IPS-11a (cell line): ENCODE measurements around the gene TC2N.
"Not testable (repeated sequence)": the region's sequence is repeated elsewhere in the genome, so short reads cannot be mapped to it uniquely, and the experiment has no call there.

Source experiments
- H3K4me3 ChIP-seq: one replicate; pipeline ENCODE4 v1.5.1; 2013; ENCODE audit warnings: low read depth, low read length, control low read depth

Gene TC2N

DNA sequence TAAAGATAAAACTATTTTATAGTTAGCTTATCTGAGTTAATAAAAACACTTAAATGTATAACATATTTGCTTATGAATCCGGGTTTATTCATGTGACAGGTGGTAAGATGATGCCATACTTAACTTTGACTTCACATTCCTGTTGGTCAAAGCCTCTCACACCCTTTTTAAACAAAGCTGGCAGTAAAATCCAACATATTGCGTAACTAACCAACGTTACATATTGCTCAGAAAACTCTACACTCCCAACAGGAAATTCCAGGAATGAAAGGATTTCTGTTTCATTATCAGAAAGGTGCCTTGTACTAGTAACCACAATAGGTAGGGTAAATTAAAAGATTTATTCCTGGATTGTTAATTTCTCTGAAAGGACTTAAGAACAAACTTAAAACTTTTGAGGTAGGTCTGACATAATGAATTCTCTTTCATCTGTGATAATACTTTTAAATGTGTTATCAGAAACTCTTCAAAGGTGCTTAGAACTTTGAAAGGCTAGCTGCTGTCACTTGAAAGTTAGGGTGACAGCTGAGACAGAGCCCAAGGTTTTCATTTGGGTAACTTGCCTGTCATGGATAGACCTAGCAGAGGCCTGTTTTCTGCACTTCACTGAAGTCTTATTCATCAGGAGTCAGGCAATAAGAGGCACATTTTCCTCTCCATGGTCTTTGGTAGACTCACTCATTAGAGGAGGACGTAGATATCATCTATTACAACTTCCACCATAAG, 111.6 kb downstream of the TC2N start:
- H3K4me3 ChIP-seq = no peak overlapping the region

DNA sequence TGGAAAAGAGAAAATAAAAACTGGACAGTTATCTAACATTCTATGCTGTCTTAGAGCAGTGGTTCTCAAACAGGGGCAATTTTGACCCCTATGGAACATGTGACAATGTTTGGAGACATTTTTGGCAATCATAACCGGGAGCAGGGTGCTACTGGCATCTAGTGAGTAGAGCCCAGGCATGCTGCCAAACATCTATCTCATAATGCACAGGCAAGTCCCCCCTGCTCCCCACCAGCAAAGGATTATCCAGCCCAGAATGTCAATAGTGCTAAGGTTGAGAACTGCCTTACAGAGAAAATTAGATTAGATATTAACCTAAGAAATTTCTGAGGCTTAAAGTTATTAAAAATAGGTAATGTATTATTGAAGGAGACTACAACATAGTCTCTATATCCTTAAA, 112.5 kb downstream of the TC2N start:
- no peak overlapping the region for H3K4me3 ChIP-seq

DNA sequence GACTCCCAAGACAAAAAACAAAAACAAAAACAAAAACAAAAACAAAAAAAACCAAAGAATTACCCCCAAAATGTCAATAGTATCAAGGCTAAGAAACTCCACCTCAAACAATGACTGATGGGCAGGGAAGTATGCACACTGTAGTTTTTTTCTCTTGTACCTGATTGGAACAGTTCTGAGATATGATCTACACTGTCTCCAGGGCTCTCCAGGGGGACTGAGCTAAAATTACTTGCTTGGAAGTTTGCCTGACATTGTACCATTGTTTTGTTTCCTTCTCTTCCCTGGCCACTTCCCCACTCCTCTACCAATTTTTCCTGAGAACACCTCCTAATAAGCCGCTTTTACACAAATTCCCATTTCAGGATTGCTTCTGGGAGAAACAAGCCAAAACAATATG, 113.2 kb downstream of the TC2N start:
- no peak overlapping the region for H3K4me3 ChIP-seq

GRCh38 chr14:91753501-91754128, 113.7 kb downstream of the TC2N start:
- no peak overlapping the region for H3K4me3 ChIP-seq

DNA sequence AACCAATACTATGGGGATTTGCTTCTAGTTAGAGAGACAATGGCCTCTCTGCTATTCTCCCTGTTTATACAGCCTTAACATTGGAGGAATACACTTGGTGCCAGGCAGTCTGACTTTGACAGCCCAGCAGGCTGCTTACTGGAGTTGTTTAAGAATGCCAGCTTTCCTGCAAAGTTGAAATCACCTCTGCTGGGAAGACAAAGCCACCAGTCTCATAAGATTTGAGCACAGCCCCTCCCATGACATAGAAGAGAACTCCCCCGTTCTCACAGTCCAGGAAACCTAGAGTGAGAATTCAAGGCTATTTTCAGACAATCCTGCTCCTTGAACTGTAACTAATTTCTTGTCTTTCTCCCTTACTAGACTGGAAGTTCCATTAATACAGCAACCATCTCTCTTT, 114.4 kb downstream of the TC2N start:
- H3K4me3 ChIP-seq = no peak overlapping the region

DNA sequence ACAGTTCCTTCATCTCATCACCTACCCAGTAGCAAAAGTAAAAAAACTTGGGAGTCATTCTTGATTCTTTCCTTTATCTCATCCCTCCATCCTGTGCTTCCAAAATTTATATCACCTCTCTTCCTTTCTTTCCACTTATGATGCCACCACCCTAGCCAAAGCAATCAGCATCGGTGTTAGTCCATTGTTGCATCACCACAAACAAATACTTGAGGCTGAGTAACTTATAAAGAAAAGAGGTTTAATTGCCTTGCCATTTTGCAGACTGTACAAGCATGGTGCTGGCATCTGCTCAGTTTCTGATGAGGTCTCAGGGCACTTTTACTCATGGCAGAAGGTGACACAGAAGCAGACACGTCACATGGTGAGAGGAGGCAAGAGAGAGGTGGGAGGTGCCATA, 115.6 kb downstream of the TC2N start:
- H3K4me3 ChIP-seq = no peak overlapping the region

DNA sequence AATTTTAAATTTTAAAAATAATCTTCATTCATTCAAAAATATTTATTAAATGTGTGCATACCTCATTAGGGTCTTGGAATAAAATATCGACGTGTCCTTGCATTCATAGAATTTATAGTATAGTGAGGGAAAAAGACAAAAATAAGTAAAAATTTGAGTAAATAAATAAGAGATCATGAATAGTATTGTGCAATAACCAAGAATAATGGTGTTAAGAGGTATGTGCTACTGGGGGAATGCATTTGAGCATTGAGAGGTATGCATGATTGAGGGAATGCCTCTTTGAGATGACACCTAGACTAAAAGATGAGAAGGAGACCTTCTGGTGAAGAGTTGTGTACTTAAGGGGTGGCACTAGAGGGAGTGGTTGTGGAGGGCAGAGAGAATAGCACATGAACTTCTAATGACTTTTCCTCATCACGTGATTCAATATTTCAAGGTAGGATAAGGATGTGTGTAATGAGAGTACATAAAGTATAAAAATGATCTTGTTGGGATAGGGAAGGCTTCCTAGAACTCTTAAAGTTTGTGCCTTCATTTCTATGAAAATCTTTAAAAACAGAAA, 116.6 kb downstream of the TC2N start:
- no peak overlapping the region for H3K4me3 ChIP-seq

- no peak overlapping the region for H3K4me3 ChIP-seq
Measured at GRCh38 chr14:91749868-91750267, 117.5 kb downstream of the TC2N start.

DNA sequence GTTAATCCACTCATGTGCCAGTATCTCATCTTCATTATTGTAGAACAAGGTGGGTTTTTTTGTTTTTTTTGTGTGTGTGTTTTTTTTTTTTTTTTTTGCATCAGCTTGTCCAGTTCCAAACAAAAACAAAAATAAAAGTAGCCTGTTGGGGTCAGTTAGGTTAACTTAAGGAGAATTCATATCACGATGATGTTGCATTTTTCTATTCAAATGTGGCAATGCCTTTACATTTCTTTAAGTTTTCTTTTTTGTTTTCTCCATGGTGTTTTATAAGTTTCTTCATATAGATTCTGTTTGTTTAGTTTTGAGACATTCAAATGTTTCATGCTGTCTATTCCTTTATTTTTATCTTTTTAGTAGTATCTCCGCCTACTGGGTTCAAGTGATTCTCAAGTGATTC, 119.3 kb downstream of the TC2N start:
- no peak overlapping the region for H3K4me3 ChIP-seq

DNA sequence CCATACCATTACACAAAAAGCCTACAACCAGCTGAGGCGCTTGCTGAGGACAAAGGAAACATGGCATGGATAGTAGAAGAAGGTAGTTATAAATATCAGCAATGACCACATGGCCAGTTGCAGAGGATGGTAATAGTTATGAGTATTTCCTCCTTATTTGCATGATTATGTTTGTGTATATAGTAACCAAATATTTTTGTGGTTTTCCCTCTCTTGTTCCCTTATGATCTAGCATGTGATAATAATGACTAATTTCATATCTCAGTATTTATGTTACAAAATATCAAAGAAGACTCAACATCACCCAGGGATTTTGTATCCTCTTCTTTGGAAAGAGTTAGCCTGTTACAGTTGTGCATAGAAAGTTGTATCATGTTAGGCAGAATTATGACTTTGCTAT, 122.0 kb downstream of the TC2N start:
- no peak overlapping the region for H3K4me3 ChIP-seq

DNA sequence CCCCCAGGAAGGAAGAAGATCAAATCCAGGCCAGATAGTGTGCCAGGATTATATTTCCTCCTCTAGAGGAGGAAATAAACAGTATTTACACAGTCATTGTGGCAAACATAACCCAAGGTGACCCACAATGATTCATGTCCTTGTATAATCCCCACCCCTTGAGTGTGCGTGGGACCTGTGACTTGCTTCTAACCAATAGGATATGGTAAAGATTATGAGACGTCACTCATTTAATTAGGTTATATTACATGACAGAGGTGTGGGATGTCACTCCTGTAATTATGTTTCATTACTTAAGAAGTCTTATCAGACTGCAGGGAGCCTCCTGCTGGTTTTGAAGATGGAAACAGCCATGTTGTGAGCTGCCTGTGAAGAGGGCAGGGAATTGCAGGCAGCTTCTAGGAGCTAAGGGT, 123.3 kb downstream of the TC2N start:
- H3K4me3 ChIP-seq = no peak overlapping the region

DNA sequence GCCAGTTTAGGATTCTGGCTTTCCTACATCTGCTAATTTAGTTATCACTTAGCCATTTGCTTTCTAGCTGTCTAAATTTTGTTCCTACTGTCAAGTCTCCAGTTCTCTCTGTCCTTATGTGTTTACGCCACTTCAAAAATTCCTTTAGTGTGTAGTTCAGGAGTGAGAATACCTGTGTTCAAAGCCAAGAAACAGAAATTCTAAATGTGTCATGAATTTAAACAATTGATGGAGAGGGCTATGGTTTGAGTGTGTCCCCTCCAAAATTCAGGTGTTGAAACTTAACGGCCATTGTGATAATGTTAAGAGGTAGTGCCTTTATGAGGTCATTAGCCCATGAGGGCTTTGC, 124.1 kb downstream of the TC2N start:
- no peak overlapping the region for H3K4me3 ChIP-seq

GRCh38 chr14:91742621-91743304, 124.6 kb downstream of the TC2N start:
- no peak overlapping the region for H3K4me3 ChIP-seq

- not testable (repeated sequence) for H3K4me3 ChIP-seq
Measured at GRCh38 chr14:91739867-91740266, 127.5 kb downstream of the TC2N start.

- H3K4me3 ChIP-seq = no peak overlapping the region
Measured at GRCh38 chr14:91737619-91738018, 129.7 kb downstream of the TC2N start.

DNA sequence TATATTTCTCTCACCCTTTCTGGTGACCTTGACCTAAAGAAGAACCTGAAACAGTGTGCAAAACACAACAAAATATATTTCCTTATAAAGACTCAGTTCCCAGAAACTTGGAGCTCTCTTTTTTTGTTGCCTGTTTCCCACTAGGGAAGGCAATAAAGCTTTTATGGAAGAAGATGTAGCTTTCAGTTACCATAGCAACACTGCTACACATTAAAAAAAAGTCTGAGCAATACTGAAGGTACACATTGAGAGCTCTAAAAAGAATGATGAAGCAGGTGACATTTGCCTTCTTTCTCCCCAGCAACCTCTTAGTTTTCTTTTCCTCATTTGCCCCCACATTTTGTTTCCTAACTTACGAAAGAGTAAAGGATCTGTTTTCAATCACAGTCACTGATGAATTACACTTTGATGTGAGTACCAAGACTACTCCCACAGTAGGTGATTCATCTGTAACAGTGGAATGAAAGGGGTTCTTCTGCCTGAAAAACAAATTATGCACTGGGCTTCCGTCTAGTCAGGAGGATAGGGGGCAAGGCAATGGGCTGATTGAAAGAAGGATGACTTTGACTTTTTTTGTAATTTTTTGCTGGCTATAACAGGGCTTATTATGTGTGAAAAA, 134.4 kb downstream of the TC2N start:
- H3K4me3 ChIP-seq = no peak overlapping the region

GRCh38 chr14:91732439-91732838, 134.9 kb downstream of the TC2N start:
- no peak overlapping the region for H3K4me3 ChIP-seq

DNA sequence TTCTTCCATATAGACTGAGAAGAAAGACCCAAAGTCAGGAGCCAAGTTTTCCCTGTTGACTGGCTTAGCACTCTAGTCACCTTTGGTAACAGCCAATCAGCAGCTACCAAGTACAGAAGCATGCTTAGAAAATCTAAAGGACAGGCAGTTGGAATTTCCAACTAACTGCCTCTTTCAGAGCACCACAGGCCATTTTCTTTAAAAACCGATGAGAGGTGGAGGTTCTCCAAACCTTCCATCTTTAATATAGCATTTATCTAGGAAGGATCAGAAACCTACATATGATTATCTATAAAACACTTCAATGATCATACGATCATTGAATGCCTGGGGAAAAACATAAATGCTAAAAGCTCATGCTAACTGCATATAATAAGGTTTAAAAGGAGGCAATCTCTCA, 135.3 kb downstream of the TC2N start, which contains the start of gene CATSPERB:
TSS of gene CATSPERB (minus strand) at position 101 of the 400 bp plus-strand sequence. CDS start 2,607 bp downstream, outside the sequence.
- no peak within 1 kb of the TSS for H3K4me3 ChIP-seq

DNA sequence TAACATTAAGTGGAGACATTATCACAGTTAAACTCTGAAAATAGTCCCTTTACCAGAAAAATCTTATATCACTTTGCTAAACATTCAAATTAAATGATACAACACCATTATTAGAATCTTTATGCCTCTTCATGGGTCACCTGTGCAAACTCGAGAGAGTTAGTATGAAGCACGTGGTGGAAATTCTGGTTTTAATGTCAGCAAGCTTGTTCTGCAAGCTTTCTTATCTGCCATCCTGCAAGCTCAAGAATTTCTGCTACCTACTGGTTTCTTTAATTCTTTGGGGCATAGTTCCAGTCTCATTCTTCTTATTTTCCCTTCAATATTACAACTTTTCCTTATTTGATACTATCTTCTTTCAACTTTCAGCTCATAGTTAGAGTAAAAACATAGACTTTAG, 136.3 kb downstream of the TC2N start:
- no peak overlapping the region for H3K4me3 ChIP-seq

DNA sequence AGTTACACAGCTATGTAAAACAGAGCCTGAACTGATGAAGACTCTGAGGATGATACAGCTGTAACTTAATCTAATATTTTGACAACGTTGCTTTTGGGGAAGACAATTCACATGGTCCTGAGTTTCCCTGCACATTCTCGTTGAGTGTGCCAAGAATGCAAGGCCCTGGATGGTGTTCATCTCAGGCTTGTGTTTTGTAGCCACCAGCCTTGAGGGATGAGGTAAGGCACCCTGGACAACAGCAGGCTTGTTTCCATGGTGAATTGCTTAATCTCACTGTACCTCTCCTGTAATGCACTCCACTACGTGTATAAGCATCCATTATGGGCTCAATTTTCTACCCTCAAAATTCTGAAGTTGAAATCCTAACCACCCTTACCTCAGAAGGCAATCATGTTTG, 137.6 kb downstream of the TC2N start:
- H3K4me3 ChIP-seq = no peak overlapping the region
